GM23338 (cell line): ENCODE data around the gene NEK8. TPM values are rescaled to one million over a fixed set of nuclear protein-coding genes. Genes with fewer than 3 reads are reported as not detected.

Experiments
- ATAC-seq: fragments of 200-7000 bp; cut with Tn5 transposase; 3 replicates; pipeline ENCODE4 v1.9.1; 2020
- DNase-seq: peaks from one replicate; pipeline ENCODE4 v3.0.0-alpha.2; 2015; ENCODE audit warnings: low spot score
- H2AFZ ChIP-seq: fragments of 200-600 bp; sonication (generic); 2 replicates; pipeline ENCODE4 v1.8.0; 2016; ENCODE audit warnings: antibody characterized with exemption, mild to moderate bottlenecking, moderate library complexity
- H3F3A ChIP-seq: fragments of 200-600 bp; sonication (generic); replicated peaks from 2 replicates; pipeline ENCODE4 v1.8.0; 2017; ENCODE audit warnings: antibody characterized with exemption, mixed run types, low read depth
- H3K27ac ChIP-seq: fragments of 200-600 bp; sonication (generic); 2 replicates; pipeline ENCODE4 v1.6.1; 2016; ENCODE audit warnings: low read depth
- H3K27me3 ChIP-seq: fragments of 200-600 bp; sonication (generic); 2 replicates; pipeline ENCODE4 v1.8.0; 2016; ENCODE audit warnings: mild to moderate bottlenecking, mixed run types, moderate library complexity; ENCODE audit not compliant: insufficient read depth
- H3K36me3 ChIP-seq: fragments of 200-600 bp; sonication (generic); 2 replicates; pipeline ENCODE4 v1.8.0; 2016; ENCODE audit warnings: mild to moderate bottlenecking; ENCODE audit not compliant: insufficient read depth
- H3K4me1 ChIP-seq: fragments of 200-600 bp; sonication (generic); 2 replicates; pipeline ENCODE4 v1.8.0; 2016; ENCODE audit warnings: mild to moderate bottlenecking, moderate library complexity; ENCODE audit not compliant: insufficient read depth
- H3K4me2 ChIP-seq: fragments of 200-600 bp; sonication (generic); 2 replicates; pipeline ENCODE4 v1.7.1; 2017; ENCODE audit warnings: mixed run types
- H3K4me3 ChIP-seq: fragments of 200-600 bp; sonication (generic); 2 replicates; pipeline ENCODE4 v1.6.1; 2016; ENCODE audit warnings: mixed run types
- H3K79me2 ChIP-seq: fragments of 200-600 bp; sonication (generic); replicated peaks from 2 replicates; pipeline ENCODE4 v1.8.0; 2017; ENCODE audit warnings: mild to moderate bottlenecking; ENCODE audit not compliant: insufficient read depth
- H3K9me2 ChIP-seq: fragments of 200-600 bp; sonication (generic); 2 replicates; pipeline ENCODE4 v1.8.0; 2017; ENCODE audit not compliant: insufficient read depth
- H4K20me1 ChIP-seq: fragments of 200-600 bp; sonication (generic); replicated peaks from 2 replicates; pipeline ENCODE4 v1.8.0; 2017; ENCODE audit warnings: mild to moderate bottlenecking; ENCODE audit not compliant: insufficient read depth
- H3K27ac Mint-ChIP-seq: 2 replicates; pipeline ENCODE4 v1.8.0; 2020; ENCODE audit warnings: inconsistent platforms, mild to moderate bottlenecking, moderate library complexity, mixed read lengths
- H3K27me3 Mint-ChIP-seq: 3 replicates; pipeline ENCODE4 v1.8.0; 2022; ENCODE audit warnings: low read depth, mild to moderate bottlenecking, moderate library complexity, mixed read lengths, inconsistent platforms; ENCODE audit not compliant: insufficient read depth, poor library complexity
- H3K36me3 Mint-ChIP-seq: 3 replicates; pipeline ENCODE4 v1.8.0; 2021; ENCODE audit warnings: low read depth, mild to moderate bottlenecking, inconsistent platforms, moderate library complexity, mixed read lengths
- H3K4me1 Mint-ChIP-seq: 3 replicates; pipeline ENCODE4 v1.8.0; 2020; ENCODE audit warnings: mild to moderate bottlenecking, inconsistent platforms, mixed read lengths
- H3K4me3 Mint-ChIP-seq: 3 replicates; pipeline ENCODE4 v1.8.0; 2021; ENCODE audit warnings: moderate library complexity, mild to moderate bottlenecking, inconsistent platforms, mixed read lengths
- H3K9me3 Mint-ChIP-seq: 3 replicates; pipeline ENCODE4 v1.8.0; 2020; ENCODE audit warnings: moderate library complexity, mild to moderate bottlenecking, inconsistent platforms, mixed read lengths
- CREB1 ChIP-seq: fragments of 250-450 bp; sonication (Bioruptor Pico); IDR thresholded peaks from 2 replicates; pipeline ENCODE4 v1.5.0; 2020; ENCODE audit warnings: low read depth, mild to moderate bottlenecking, moderate library complexity
- EZH2 ChIP-seq: fragments of 200-600 bp; sonication (generic); IDR thresholded peaks from one replicate; pipeline ENCODE4 v1.8.0; 2017; ENCODE audit warnings: antibody characterized with exemption, mild to moderate bottlenecking, low read depth; ENCODE audit not compliant: unreplicated experiment
- NANOG ChIP-seq: IDR thresholded peaks from 2 replicates; pipeline ENCODE4 v1.6.1; 2016; ENCODE audit warnings: antibody characterized with exemption, borderline replicate concordance
- POLR2AphosphoS5 ChIP-seq: IDR thresholded peaks from 2 replicates; pipeline ENCODE4 v1.6.1; 2016; ENCODE audit warnings: antibody characterized with exemption, low read depth
- STAT1 ChIP-seq: IDR thresholded peaks from one replicate; pipeline ENCODE4 v1.6.1; 2016; ENCODE audit warnings: antibody characterized with exemption; ENCODE audit not compliant: unreplicated experiment
- polyA plus RNA-seq: library from polyadenylated mRNA; unstranded; fragments of >200 nt; fragmentation: Nextera tagmentation; extraction: Ambion mirVana; gene quantifications from 2 replicates; pipeline ENCODE4 v1.2.1, GENCODE V29; 2016
- total RNA-seq: library from RNA; depleted of rRNA; stranded (reverse); fragments of >200 nt; shearing (Covaris generic); gene quantifications from 2 replicates; pipeline ENCODE4 v1.2.3, GENCODE V29; 2014
- TF ChIP-seq, protein P1 (sequence below): IDR thresholded peaks from 2 replicates; pipeline ENCODE4 v1.6.1; 2016; ENCODE audit warnings: antibody characterized with exemption
- TF ChIP-seq, protein P2 (sequence below): fragments of 250-450 bp; sonication (Bioruptor Pico); IDR thresholded peaks from 2 replicates; pipeline ENCODE4 v1.5.0; 2020; ENCODE audit warnings: mild to moderate bottlenecking, moderate library complexity
- TF ChIP-seq, protein P3 (sequence below), 2 experiments: fragments of 200-600 bp in 1 of 2; sonication (generic) in 1 of 2; conservative IDR thresholded peaks; 2 replicates each; pipeline versions ENCODE4 v1.5.1 to v1.6.1; 2016 to 2017; ENCODE audit warnings: antibody characterized with exemption in 2 of 2, low read depth in 2 of 2, mild to moderate bottlenecking in 2 of 2, moderate library complexity in 1 of 2

NEK8 gene
- total and polyA plus RNA-seq, 2 experiments from 2014 or later: 10.0 to 14.9 TPM

DNA sequence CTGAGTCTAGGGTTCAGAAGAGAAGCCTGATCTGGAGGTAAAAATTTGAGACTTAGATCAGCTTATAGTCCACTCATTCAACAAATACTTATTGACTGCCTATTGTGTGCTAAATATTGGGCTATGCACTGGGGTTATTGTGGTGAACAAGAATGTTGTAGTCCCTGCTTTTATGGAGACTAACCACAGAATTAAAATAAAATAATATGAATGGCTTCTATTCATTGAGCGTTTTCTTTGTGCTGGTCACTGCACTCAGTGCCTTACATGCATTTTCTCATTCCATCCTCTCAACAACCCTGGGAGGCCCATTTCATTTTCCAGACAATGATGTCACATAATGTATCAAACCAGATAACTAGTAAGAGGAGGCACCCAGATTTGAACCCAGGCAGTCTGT is 4.8 kb downstream of the NEK8 start:
- Histone ChIP-seq H3K27me3 (no peaks in the 10 kb centered on the region), H3K27ac (no peak overlapping the region), H2AFZ (no peak overlapping the region), H3K9me2 (no peaks in the 10 kb centered on the region), H3K4me3 (no peak overlapping the region), H3K36me3 (no peaks in the 10 kb centered on the region), H3K4me1 (no peaks in the 10 kb centered on the region), H3K4me2 (no peak overlapping the region), H3F3A (0 out of 2 replicates have a peak, but pooled peaks cover 2% of the 10 kb centered on the region), H3K79me2 (no peaks in the 10 kb centered on the region; the same call in 1 of the 2 replicates), H4K20me1 (no peaks in the 10 kb centered on the region; the same call in 1 of the 2 replicates)
- Mint-ChIP-seq H3K4me1 (peaks cover 7% of the 10 kb centered on the region), H3K36me3 (peaks cover 26% of the 10 kb centered on the region), H3K9me3 (no peaks in the 10 kb centered on the region; the same call in 1 of the 3 replicates), H3K4me3 (no peak overlapping the region; the same call in 2 of the 3 replicates), H3K27me3 (peaks cover 10% of the 10 kb centered on the region), H3K27ac (no peak overlapping the region)
- DNase-seq: no peak
- TF ChIP-seq CREB1 (CRISPR knock-in tag): no peak
- TF ChIP-seq, protein P1, sequence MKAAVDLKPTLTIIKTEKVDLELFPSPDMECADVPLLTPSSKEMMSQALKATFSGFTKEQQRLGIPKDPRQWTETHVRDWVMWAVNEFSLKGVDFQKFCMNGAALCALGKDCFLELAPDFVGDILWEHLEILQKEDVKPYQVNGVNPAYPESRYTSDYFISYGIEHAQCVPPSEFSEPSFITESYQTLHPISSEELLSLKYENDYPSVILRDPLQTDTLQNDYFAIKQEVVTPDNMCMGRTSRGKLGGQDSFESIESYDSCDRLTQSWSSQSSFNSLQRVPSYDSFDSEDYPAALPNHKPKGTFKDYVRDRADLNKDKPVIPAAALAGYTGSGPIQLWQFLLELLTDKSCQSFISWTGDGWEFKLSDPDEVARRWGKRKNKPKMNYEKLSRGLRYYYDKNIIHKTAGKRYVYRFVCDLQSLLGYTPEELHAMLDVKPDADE: no peak
- no peak for TF ChIP-seq STAT1
- no peak for TF ChIP-seq EZH2
- TF ChIP-seq, protein P2, sequence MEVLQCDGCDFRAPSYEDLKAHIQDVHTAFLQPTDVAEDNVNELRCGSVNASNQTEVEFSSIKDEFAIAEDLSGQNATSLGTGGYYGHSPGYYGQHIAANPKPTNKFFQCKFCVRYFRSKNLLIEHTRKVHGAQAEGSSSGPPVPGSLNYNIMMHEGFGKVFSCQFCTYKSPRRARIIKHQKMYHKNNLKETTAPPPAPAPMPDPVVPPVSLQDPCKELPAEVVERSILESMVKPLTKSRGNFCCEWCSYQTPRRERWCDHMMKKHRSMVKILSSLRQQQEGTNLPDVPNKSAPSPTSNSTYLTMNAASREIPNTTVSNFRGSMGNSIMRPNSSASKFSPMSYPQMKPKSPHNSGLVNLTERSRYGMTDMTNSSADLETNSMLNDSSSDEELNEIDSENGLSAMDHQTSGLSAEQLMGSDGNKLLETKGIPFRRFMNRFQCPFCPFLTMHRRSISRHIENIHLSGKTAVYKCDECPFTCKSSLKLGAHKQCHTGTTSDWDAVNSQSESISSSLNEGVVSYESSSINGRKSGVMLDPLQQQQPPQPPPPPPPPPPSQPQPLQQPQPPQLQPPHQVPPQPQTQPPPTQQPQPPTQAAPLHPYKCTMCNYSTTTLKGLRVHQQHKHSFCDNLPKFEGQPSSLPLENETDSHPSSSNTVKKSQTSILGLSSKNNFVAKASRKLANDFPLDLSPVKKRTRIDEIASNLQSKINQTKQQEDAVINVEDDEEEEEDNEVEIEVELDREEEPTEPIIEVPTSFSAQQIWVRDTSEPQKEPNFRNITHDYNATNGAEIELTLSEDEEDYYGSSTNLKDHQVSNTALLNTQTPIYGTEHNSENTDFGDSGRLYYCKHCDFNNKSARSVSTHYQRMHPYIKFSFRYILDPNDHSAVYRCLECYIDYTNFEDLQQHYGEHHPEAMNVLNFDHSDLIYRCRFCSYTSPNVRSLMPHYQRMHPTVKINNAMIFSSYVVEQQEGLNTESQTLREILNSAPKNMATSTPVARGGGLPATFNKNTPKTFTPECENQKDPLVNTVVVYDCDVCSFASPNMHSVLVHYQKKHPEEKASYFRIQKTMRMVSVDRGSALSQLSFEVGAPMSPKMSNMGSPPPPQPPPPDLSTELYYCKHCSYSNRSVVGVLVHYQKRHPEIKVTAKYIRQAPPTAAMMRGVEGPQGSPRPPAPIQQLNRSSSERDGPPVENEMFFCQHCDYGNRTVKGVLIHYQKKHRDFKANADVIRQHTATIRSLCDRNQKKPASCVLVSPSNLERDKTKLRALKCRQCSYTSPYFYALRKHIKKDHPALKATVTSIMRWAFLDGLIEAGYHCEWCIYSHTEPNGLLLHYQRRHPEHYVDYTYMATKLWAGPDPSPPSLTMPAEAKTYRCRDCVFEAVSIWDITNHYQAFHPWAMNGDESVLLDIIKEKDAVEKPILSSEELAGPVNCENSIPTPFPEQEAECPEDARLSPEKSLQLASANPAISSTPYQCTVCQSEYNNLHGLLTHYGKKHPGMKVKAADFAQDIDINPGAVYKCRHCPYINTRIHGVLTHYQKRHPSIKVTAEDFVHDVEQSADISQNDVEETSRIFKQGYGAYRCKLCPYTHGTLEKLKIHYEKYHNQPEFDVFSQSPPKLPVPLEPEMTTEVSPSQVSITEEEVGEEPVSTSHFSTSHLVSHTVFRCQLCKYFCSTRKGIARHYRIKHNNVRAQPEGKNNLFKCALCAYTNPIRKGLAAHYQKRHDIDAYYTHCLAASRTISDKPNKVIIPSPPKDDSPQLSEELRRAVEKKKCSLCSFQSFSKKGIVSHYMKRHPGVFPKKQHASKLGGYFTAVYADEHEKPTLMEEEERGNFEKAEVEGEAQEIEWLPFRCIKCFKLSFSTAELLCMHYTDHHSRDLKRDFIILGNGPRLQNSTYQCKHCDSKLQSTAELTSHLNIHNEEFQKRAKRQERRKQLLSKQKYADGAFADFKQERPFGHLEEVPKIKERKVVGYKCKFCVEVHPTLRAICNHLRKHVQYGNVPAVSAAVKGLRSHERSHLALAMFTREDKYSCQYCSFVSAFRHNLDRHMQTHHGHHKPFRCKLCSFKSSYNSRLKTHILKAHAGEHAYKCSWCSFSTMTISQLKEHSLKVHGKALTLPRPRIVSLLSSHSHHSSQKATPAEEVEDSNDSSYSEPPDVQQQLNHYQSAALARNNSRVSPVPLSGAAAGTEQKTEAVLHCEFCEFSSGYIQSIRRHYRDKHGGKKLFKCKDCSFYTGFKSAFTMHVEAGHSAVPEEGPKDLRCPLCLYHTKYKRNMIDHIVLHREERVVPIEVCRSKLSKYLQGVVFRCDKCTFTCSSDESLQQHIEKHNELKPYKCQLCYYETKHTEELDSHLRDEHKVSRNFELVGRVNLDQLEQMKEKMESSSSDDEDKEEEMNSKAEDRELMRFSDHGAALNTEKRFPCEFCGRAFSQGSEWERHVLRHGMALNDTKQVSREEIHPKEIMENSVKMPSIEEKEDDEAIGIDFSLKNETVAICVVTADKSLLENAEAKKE: no peak
- no peak for TF ChIP-seq NANOG
- TF ChIP-seq, protein P3, sequence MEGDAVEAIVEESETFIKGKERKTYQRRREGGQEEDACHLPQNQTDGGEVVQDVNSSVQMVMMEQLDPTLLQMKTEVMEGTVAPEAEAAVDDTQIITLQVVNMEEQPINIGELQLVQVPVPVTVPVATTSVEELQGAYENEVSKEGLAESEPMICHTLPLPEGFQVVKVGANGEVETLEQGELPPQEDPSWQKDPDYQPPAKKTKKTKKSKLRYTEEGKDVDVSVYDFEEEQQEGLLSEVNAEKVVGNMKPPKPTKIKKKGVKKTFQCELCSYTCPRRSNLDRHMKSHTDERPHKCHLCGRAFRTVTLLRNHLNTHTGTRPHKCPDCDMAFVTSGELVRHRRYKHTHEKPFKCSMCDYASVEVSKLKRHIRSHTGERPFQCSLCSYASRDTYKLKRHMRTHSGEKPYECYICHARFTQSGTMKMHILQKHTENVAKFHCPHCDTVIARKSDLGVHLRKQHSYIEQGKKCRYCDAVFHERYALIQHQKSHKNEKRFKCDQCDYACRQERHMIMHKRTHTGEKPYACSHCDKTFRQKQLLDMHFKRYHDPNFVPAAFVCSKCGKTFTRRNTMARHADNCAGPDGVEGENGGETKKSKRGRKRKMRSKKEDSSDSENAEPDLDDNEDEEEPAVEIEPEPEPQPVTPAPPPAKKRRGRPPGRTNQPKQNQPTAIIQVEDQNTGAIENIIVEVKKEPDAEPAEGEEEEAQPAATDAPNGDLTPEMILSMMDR (conservative IDR thresholded peaks at IDR 0.05; ENCODE audit: low read depth in 2 of 2): no peak
- no peak for TF ChIP-seq POLR2AphosphoS5
- ATAC-seq: no peak
